ENCODE data around the gene ADGRG6. TPM values are rescaled to one million over a fixed set of nuclear protein-coding genes. Genes with fewer than 3 reads are reported as not detected.

Gene ADGRG6
- total RNA-seq, 1 donor from 2014 or later: 0.39 TPM

DNA sequence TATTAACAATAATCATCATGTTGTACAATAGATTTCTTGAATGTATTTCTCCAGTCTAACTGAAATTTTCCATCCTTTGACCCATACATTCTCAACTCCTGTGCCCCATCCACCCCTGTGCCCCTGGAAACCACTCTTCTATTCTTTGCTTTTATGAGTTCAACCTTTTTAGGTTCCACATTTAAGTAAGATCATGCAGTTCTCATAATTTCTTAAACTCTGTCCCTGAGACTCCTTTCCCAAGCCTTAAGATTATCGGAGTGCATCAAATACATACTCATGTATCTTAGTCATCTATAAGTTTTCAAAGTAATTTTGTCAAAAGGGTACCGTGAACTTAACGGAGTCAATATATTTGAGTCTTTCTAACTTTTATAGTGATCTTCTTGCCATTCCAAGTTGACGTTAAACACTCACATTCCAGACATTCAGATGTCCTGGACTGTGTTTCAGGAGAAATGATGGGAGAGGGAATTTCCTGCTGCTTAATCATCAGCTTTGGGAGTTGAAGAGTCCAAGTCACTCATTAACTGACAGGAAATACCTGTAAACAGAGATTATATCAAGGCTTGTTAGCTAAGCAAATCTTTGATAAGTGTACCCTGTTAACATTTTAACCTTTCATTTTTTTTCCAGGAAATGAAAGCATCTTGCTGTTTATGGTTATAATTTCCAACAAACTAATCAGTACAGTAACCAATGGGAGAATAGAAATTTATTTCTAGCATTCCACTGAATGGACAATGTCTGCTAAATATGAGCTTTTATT lies 73.3 kb downstream of the ADGRG6 start:
- no peaks in the 10 kb centered on the region for H3K27me3 ChIP-seq
- H3K4me1 ChIP-seq: peaks cover 5% of the 10 kb centered on the region
- H3K4me1 Mint-ChIP-seq: peaks cover 28% of the 10 kb centered on the region
- H3K4me3 Mint-ChIP-seq: no peak overlapping the region
- no peaks in the 10 kb centered on the region for H4K20me1 ChIP-seq (ENCODE audit: low read depth)
- no peaks in the 10 kb centered on the region for H3K36me3 Mint-ChIP-seq
- H3K9me3 ChIP-seq (ENCODE audit: low read depth): no peaks in the 10 kb centered on the region
- no peaks in the 10 kb centered on the region for H3K36me3 ChIP-seq
- H3K27ac Mint-ChIP-seq: peak overlapping the region; percentile 1
- H3K79me2 ChIP-seq (ENCODE audit: low read depth): no peaks in the 10 kb centered on the region
- peaks cover 7% of the 10 kb centered on the region for H3F3A ChIP-seq (ENCODE audit: low read depth)
- no peak overlapping the region for H3K4me3 ChIP-seq
- no peak overlapping the region for H3K27ac ChIP-seq
- DNase-seq (ENCODE audit: low spot score): no peak
- no peak overlapping the region for H2AFZ ChIP-seq (replicated peaks)
- no peak overlapping the region for H3K9ac ChIP-seq
- no peak for TF ChIP-seq EZH2 (IDR thresholded peaks at IDR 0.05)
- no peak for TF ChIP-seq EZH2phosphoT487 (IDR thresholded peaks at IDR 0.05)
- no peak for TF ChIP-seq CTCF (IDR thresholded peaks at IDR 0.05)
- H3K9me3 Mint-ChIP-seq: no peaks in the 10 kb centered on the region
- no peak overlapping the region for H3K4me2 ChIP-seq
- H3K27me3 Mint-ChIP-seq (ENCODE audit: insufficient read depth, low read depth): peaks cover 2% of the 10 kb centered on the region

GRCh38 chr6:142376115-142376514 lies 74.3 kb downstream of the ADGRG6 start:
- Mint-ChIP-seq H3K36me3 (no peaks in the 10 kb centered on the region), H3K9me3 (no peaks in the 10 kb centered on the region), H3K27me3 (ENCODE audit: insufficient read depth, low read depth) (peaks cover 4% of the 10 kb centered on the region), H3K4me3 (no peak overlapping the region), H3K27ac (no peak overlapping the region), H3K4me1 (peaks cover 28% of the 10 kb centered on the region)
- no peaks in the 10 kb centered on the region for H3K27me3 ChIP-seq
- H3K4me2 ChIP-seq: no peak overlapping the region
- peaks cover 5% of the 10 kb centered on the region for H3K4me1 ChIP-seq
- no peaks in the 10 kb centered on the region for H3K9me3 ChIP-seq (ENCODE audit: low read depth)
- H3K9ac ChIP-seq: no peak overlapping the region
- no peak overlapping the region for H3K4me3 ChIP-seq
- H3K79me2 ChIP-seq (ENCODE audit: low read depth): no peaks in the 10 kb centered on the region
- no peak for TF ChIP-seq EZH2 (IDR thresholded peaks at IDR 0.05)
- no peak for TF ChIP-seq CTCF (IDR thresholded peaks at IDR 0.05)
- TF ChIP-seq EZH2phosphoT487 (IDR thresholded peaks at IDR 0.05): no peak
- no peak for DNase-seq (ENCODE audit: low spot score)
- H3F3A ChIP-seq (ENCODE audit: low read depth): peaks cover 7% of the 10 kb centered on the region
- no peak overlapping the region for H2AFZ ChIP-seq (replicated peaks)
- no peaks in the 10 kb centered on the region for H4K20me1 ChIP-seq (ENCODE audit: low read depth)
- no peak overlapping the region for H3K27ac ChIP-seq
- H3K36me3 ChIP-seq: no peaks in the 10 kb centered on the region

- H3K4me1 Mint-ChIP-seq: peaks cover 28% of the 10 kb centered on the region
- DNase-seq (ENCODE audit: low spot score): peak; percentile 45
- no peaks in the 10 kb centered on the region for H3K79me2 ChIP-seq (ENCODE audit: low read depth)
- no peak overlapping the region for H3K9ac ChIP-seq
- H3K9me3 Mint-ChIP-seq: no peaks in the 10 kb centered on the region
- H3F3A ChIP-seq (ENCODE audit: low read depth): peaks cover 7% of the 10 kb centered on the region
- H3K27me3 Mint-ChIP-seq (ENCODE audit: insufficient read depth, low read depth): peaks cover 4% of the 10 kb centered on the region
- peak overlapping the region; percentile 65 for H3K27ac Mint-ChIP-seq
- H2AFZ ChIP-seq (replicated peaks): peak overlapping the region; percentile 97
- no peak overlapping the region for H3K4me2 ChIP-seq
- H3K36me3 ChIP-seq: no peaks in the 10 kb centered on the region
- no peaks in the 10 kb centered on the region for H4K20me1 ChIP-seq (ENCODE audit: low read depth)
- TF ChIP-seq EZH2phosphoT487 (IDR thresholded peaks at IDR 0.05) (no peak), EZH2 (IDR thresholded peaks at IDR 0.05) (no peak), CTCF (IDR thresholded peaks at IDR 0.05) (no peak)
- H3K4me3 Mint-ChIP-seq: no peak overlapping the region
- H3K4me1 ChIP-seq: peaks cover 5% of the 10 kb centered on the region
- H3K4me3 ChIP-seq: no peak overlapping the region
- no peaks in the 10 kb centered on the region for H3K27me3 ChIP-seq
- H3K36me3 Mint-ChIP-seq: no peaks in the 10 kb centered on the region
- H3K9me3 ChIP-seq (ENCODE audit: low read depth): no peaks in the 10 kb centered on the region
- no peak overlapping the region for H3K27ac ChIP-seq
Measured at GRCh38 chr6:142376800-142377496, 75.1 kb downstream of the ADGRG6 start.
